GM21526 (cell line): ENCODE measurements around the gene PCP2.

Experiments
- ATAC-seq: cut with Tn5 transposase; IDR thresholded peaks from one replicate; pipeline ENCODE4 v1.9.1; 2021; ENCODE audit warnings: moderate library complexity; ENCODE audit not compliant: unreplicated experiment, low FRiP score

PCP2 gene

GRCh38 chr19:7602935-7603497, 30.5 kb downstream of the PCP2 start:
- no peak for ATAC-seq

- ATAC-seq = no peak
These were observed 31.1 kb downstream of the PCP2 start for GRCh38 chr19:7602240-7602934.

GRCh38 chr19:7600721-7601120, 32.8 kb downstream of the PCP2 start:
- ATAC-seq = no peak

GRCh38 chr19:7598180-7598579, 35.3 kb downstream of the PCP2 start:
- ATAC-seq = no peak

GRCh38 chr19:7597689-7598088, 35.8 kb downstream of the PCP2 start:
- no peak for ATAC-seq

GRCh38 chr19:7596211-7596937, 37.1 kb downstream of the PCP2 start:
- ATAC-seq = no peak

GRCh38 chr19:7595466-7596133, 37.9 kb downstream of the PCP2 start, which contains the start of gene CAMSAP3:
CAMSAP3 (plus strand) TSS chr19:7595863; CDS start chr19:7596003, 140 bp downstream.
- ATAC-seq = no peak

- no peak for ATAC-seq
These were observed 43.3 kb downstream of the PCP2 start for GRCh38 chr19:7590256-7590655.

- ATAC-seq = no peak
These were observed 43.7 kb downstream of the PCP2 start for GRCh38 chr19:7589822-7590221.

GRCh38 chr19:7582446-7582845, 51.1 kb downstream of the PCP2 start:
- ATAC-seq = no peak
